ENCODE data around the gene DTNA.

Gene DTNA

DNA sequence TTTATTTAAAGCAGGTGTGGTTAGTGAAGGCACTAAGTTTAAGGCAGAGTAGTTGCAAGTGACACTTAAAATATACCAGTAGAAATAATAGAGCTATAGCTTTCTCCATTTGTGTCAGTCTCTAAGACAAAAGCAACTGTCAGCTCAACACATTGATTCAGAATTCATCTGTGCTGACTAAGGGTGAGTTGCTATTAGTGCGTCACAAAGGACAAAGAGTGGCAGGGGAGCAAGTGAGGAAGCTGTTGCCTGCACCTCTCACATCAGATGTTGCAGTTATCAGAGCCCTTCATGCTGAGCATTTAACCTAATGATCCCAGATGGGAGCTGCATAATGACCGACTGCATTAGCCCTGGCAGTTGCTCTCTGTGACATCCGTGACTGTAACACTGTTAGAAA is 138.6 kb downstream of the DTNA start:
- no peak for DNase-seq (ENCODE audit: insufficient read length, low spot score)
- no peak for FAIRE-seq
- TF ChIP-seq POLR2A (IDR thresholded peaks at IDR 0.05; ENCODE audit: low read depth, low read length) = no peak

DNA sequence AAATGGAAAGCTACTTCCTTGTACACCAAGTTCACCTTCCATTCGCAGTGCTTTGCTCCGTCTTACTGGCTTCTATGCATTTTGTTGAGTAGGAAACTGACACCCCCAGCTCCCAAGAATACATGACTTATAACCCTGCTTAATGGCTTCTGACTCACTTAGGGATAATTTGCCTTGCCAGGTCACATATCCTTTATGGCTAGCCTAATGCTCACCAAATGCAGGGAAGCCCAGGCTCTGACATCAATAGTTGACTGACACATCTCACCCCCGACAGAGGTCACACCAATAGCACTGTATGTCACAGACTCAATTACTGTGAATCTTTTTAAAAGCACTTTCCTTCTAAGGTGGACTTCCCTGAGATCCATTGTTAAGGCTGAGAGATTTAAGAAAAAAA is 147.2 kb downstream of the DTNA start:
- FAIRE-seq (no peak), DNase-seq (ENCODE audit: insufficient read length, low spot score) (no peak)
- TF ChIP-seq POLR2A (IDR thresholded peaks at IDR 0.05; ENCODE audit: low read depth, low read length) = no peak

DNA sequence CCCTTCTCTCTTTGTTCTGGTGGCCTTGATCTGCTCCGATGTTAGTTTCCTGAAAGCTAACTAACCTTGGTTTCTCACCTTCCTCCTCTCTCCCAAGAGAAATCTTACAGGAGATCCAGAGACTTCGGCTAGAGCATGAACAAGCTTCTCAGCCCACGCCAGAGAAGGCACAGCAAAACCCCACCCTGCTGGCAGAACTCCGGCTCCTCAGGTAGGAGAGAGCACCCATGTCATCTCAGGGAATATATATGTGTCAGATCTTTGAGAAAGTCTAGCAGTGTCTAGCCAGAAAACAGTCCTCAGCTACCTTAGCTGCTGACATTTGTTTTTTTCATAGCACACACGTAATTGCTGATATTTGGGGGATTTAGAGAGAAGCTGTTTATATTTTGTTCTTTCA is 148.1 kb downstream of the DTNA start:
- FAIRE-seq (no peak), DNase-seq (ENCODE audit: insufficient read length, low spot score) (no peak)
- no peak for TF ChIP-seq POLR2A (IDR thresholded peaks at IDR 0.05; ENCODE audit: low read depth, low read length)

DNA sequence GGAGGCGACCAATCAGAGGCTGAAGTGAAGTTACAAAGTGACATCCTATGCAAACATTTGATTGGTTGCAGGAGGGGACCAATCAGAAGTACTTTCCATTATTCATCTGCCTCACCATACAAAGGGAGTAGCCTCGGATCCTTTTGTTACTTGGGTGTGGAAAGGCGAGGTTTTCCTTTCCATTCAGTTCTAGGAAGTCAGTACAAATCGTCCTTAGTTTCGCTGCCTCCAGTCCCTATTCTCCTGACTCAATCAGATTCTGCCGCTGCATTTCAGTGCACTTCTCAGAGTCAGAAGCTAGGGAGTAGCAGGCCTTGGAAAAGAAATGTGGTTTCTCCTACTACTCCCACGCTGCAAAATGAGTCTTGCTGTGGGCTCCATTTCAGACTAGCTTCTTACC is 149.4 kb downstream of the DTNA start:
- DNase-seq (ENCODE audit: insufficient read length, low spot score) (no peak), FAIRE-seq (no peak)
- no peak for TF ChIP-seq POLR2A (IDR thresholded peaks at IDR 0.05; ENCODE audit: low read depth, low read length)

DNA sequence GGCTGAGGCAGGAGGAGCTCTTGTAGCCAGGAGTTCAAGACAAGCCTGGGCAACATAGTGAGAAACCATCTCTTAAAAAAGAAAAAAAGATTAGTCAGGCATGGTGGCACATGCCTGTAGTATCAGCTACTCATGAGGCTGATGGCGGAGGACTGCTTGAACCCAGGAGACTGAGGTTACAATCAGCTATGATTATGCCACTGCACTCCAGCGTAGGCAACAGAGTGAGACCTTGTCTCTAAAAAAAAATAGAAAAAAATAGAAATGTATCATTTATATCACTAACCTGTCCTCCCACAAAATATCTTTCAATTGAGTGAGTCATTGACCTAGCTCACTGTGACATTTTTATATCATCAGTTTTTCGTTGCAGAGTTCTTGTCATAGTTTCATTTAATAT is 152.5 kb downstream of the DTNA start:
- TF ChIP-seq POLR2A (IDR thresholded peaks at IDR 0.05; ENCODE audit: low read depth, low read length) = no peak
- FAIRE-seq = no peak
- DNase-seq (ENCODE audit: insufficient read length, low spot score) = no peak

DNA sequence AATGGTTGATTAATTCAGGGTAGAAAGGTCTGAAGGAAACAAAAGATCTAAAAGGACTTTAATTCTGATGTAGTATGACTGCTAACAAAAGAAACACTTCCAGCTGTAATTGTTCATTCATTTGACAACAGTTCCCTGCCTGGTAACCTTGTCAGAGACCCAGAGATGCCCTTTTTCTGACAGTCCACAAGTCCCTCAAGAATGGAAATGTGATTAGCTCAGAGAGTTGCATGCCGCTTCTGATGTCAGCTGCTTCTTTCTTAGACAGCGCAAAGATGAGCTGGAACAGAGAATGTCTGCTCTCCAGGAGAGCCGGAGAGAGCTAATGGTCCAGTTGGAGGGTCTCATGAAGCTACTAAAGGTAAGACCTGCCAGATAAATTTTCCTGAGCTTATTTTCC is 153.6 kb downstream of the DTNA start:
- TF ChIP-seq POLR2A (IDR thresholded peaks at IDR 0.05; ENCODE audit: low read depth, low read length) = no peak
- DNase-seq (ENCODE audit: insufficient read length, low spot score) (no peak), FAIRE-seq (no peak)

DNA sequence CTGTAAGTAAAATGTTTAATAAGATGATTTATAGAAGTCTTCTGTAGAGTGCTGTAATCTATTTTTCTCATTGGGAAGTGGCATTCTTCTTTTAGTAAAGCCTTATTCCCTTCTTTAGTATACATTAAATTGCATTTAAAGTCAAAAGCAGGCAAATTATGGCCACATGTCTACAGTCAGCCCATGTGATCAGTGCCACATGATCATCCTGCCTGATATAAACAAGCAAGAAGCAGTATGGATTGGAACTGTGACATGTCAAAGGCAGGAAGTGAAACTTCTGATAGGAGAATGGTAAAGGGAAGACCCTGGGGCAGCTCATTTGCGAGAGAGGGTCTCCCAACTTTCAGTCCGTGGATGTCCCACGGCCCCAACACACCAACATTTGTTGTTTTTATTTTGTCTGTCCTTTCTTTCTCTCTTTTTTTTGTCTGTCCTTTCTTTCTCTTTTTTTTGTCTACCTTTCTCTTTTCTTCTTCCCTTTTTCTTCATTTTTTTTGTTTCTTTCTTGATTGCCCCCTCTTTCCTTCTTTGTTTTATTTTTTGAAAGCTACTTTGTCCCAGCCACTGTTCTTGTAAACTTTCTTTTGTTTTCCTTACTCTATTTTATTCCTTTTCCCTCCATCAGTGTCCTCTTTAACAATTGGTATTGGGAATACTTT is 154.9 kb downstream of the DTNA start:
- TF ChIP-seq POLR2A (IDR thresholded peaks at IDR 0.05; ENCODE audit: low read depth, low read length) = no peak
- no peak for FAIRE-seq

DNA sequence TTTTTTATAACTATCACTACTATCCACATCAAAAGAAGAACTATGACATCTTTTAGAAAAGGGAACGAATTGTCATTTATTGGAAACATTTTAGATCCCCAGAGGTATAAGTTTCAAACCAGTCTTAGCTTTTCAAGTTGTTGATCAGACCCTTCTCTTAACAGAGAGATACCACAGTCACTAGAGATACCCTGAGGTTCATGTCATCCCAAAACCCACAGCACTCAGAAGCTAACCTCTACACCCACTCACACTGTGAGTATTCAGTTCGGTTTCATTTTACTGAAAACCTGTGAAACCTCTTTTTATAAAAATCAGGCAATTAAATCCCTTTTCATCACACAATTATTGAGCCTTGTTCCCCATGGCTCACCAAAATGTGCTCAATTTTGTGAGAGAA is 156.2 kb downstream of the DTNA start:
- no peak for TF ChIP-seq POLR2A (IDR thresholded peaks at IDR 0.05; ENCODE audit: low read depth, low read length)
- FAIRE-seq (no peak), DNase-seq (ENCODE audit: insufficient read length, low spot score) (no peak)

More for the DNA sequence above, 154.9 kb downstream of the DTNA start:
- no peak for DNase-seq (ENCODE audit: insufficient read length, low spot score)

DNA sequence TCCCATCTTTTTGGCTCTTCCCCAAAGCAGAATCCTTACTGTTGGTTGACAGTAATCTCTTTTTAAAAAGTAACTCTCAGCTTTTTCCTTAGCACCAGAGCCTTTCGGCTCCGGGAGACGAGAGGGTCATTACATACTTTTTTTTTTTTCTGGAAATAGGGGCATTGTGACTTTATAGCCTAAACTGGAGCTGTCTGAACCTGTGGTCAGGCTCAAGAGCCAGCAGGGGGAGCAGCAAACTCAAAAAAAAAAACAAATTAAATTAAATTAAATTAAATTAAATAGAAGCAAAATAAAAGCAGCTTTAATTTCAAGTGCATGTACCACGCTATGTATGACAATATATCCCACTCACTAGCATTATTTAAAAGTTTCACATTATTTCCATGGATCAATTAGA is 156.6 kb downstream of the DTNA start:
- DNase-seq (ENCODE audit: insufficient read length, low spot score) = no peak
- no peak for FAIRE-seq
- no peak for TF ChIP-seq POLR2A (IDR thresholded peaks at IDR 0.05; ENCODE audit: low read depth, low read length)

DNA sequence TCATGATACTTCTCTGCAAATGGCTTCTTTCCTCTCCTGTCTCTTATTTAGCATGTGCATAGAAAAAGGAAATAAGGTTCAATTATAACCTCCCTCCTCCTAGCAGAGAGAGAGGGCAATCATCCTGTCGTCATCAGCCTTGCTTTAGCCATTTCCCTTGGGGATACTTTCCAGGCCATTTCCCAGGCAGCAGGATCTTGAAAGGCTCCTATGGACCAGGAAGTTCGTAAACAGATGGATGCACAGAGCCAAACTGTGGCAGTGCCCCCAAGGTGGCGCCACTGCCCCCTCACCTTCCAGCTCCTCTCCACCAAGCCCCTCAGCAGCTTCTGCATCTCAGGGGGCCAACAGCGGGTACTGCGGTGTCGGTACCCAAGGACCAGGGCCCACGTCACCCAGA is 157.4 kb downstream of the DTNA start:
- FAIRE-seq (no peak), DNase-seq (ENCODE audit: insufficient read length, low spot score) (no peak)
- TF ChIP-seq POLR2A (IDR thresholded peaks at IDR 0.05; ENCODE audit: low read depth, low read length) = no peak

DNA sequence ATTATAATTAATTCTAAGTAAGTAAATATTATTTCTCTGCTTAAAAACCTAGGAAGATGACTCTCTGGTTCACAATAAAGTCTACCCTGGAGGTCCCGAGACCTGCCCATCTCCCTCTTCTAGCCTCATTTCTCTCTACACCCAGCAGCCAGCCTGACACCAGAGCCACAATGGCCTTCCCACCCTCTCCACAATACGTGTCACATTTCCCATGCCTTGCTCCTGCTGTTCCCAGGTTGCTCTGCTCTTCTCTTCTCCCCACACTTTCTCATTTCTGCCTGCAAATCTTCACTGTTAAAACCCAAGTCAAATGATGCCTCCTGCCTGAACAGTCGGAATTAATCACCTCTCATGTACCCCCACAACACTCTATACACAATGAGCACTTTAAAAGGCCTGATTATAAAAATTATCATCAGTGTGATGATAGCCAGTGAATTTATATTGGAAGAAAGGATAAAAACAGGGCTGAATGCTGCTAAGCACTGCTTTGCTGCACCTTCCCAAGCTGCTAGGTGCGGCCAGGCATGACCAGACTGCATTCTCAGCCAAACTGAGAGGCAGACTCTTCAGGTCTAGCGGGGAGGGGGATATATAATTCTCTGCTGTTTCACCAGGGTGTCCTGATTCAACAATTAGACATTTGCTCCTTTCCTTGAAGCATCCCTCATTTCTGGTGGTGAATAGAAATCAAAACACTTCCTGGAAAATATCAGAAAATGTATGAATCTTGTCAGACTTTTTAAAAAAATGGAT is 160.6 kb downstream of the DTNA start:
- FAIRE-seq (no peak), DNase-seq (ENCODE audit: insufficient read length, low spot score) (no peak)
- no peak for TF ChIP-seq POLR2A (IDR thresholded peaks at IDR 0.05; ENCODE audit: low read depth, low read length)

DNA sequence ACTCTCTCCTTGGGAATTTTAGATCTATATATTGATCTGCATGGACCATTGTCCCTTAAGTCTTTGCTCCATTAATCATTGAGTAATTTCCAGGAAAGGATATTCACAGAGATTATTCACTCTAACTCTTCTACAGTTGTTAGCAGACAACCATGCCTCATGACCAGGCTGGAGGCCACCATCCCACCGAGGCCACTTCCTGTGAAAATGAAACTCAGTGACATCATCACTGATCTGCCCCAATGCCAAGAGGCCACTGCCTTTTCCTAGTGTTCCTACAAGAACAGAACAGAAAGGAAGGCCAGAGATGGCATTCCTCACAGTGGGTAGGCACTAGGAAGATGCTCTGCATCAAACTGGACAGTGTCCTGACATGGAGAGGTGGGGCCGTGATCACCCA is 161.3 kb downstream of the DTNA start:
- TF ChIP-seq POLR2A (IDR thresholded peaks at IDR 0.05; ENCODE audit: low read depth, low read length) = no peak
- DNase-seq (ENCODE audit: insufficient read length, low spot score) (no peak), FAIRE-seq (no peak)

DNA sequence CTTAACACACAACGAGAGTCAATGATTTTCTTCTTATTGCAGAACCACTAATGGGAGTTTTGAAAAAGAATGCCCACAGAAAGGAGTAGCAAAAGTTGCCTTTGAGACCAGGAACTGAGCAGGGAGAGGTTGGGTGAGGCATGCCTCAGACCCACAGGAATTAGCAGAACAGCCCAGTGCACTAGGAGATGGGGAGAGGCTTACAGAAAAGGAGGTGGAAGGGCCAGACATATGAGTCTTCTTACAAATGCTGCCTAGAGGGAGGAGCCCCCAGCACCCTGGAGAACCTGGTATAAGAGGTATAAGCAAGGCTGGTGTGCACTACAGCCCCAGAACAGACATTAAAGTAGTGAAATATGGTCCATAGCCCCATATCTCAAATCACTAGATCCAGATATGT is 162.0 kb downstream of the DTNA start:
- FAIRE-seq (no peak), DNase-seq (ENCODE audit: insufficient read length, low spot score) (no peak)
- TF ChIP-seq POLR2A (IDR thresholded peaks at IDR 0.05; ENCODE audit: low read depth, low read length) = no peak

DNA sequence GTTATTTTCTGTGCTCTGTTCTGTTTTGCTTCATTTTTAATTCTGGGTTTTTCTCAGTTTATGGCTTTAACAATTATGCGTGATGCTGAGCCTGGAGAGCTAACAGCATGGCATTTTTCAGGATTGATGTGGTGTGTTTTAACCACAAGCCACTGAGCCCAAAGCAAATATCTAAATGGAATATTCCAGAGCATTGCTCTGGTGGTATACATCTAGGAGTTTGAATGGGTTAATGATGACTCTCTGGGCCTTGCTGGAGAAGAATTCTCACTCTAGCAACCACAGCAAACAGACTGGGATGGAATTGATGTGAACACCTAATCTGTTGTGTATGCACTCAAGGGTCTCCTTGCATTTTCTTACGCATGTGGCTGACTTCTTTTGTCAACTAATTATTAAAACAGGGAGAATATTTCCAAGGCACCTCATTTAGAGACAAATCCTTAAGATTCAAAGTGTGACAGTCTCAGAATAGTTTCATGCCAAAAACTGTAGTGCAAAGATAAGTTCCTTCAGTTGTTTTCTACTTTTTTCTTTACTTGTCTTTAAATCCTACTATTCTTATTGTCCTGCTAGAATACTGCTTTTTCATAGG is 164.0 kb downstream of the DTNA start:
- DNase-seq (ENCODE audit: insufficient read length, low spot score) = no peak
- no peak for FAIRE-seq
- no peak for TF ChIP-seq POLR2A (IDR thresholded peaks at IDR 0.05; ENCODE audit: low read depth, low read length)

DNA sequence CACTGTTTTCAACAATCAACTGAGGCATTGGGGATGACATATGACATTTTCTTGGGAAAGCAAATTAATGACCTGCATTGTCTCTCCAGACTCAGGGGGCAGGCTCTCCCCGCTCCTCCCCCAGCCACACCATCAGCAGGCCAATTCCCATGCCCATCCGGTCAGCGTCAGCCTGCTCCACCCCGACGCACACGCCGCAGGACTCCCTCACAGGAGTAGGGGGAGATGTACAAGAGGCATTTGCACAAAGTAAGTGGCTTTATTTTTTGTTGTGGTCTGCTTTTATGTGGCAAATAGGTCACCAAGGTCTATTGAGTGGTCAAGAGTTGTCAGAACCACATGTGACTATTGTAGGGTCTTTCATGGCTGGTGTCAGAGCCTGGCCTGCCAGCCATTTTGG is 165.1 kb downstream of the DTNA start:
- TF ChIP-seq POLR2A (IDR thresholded peaks at IDR 0.05; ENCODE audit: low read depth, low read length) = no peak
- no peak for FAIRE-seq
- no peak for DNase-seq (ENCODE audit: insufficient read length, low spot score)

All from H54 (cell line).